PC-9 (cell line): ENCODE results near the gene SCRN2.
A peak's percentile ranks its signal among the peaks of the same experiment; 100 is the strongest.

Experiments used
- CTCF ChIP-seq: fragments of 200-600 bp; sonication (generic); conservative IDR thresholded peaks from 2 replicates; pipeline ENCODE4 v1.6.1; 2017; ENCODE audit warnings: mixed run types, antibody characterized with exemption, mild to moderate bottlenecking, moderate library complexity
- EZH2 ChIP-seq: fragments of 200-600 bp; sonication (generic); IDR thresholded peaks from 2 replicates; pipeline ENCODE4 v1.8.0; 2017; ENCODE audit warnings: antibody characterized with exemption, low read depth

GRCh38 chr17:47802341-47803022 lies 38.6 kb downstream of the SCRN2 start:
- TF ChIP-seq CTCF (peak; percentile 84), EZH2 (no peak)
